Ramos (cell line): ENCODE results near the gene DPYSL5.

Experiments
- in situ Hi-C: fragments of 300-500 bp; cut with MboI; formaldehyde crosslinking; loops from one replicate; pipeline ENCODE4 v1.14.3; 2022; ENCODE audit warnings: low sequenced_read_pairs; ENCODE audit not compliant: unreplicated experiment

The DPYSL5 gene

DNA sequence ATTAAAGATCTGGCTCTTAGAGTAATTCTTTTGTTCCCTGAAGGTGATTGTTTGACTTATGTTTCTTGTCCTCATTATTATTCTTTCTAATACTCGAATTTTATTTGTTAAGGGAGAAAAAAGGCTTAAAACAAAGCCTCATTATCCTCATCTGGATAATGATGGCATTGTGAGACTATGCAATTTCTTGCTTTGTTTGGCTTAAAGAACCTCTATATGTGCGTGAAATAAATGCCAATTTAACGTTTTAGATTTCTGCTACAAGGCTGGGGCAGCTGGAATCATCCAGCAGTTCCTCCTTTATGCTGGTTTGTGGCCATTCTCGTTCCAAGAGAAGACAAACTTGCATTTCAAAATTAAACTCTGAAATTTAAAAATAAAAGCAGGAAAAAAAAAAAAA, 4.9 kb upstream of the DPYSL5 start:
- in situ Hi-C loops = loop anchor here (10.0 kb wide), 1 partner anchor 102 kb away; no protein-coding TSS in a partner anchor

DNA sequence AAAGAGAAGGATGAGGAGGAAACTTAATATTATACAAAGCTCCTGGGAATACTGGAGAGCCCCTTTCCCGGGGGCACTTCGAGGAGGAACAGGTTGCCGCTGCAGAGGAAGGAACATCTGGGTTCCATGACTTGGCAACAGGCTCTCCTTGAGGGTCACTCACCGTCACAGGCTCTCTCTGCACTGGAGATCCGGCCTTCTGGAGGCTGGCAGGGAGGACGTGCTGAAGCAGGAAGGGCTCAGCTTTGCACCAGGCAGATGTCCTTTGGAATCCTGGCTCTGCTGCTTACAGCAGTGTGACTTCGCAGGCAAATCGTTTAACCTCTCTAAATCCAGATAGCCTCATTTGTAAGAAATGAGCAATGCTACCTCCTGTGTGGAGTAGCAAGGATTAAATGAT, 2.9 kb upstream of the DPYSL5 start:
- in situ Hi-C loops = loop anchor here (10.0 kb wide), 1 partner anchor 100 kb away; no protein-coding TSS in a partner anchor

DNA sequence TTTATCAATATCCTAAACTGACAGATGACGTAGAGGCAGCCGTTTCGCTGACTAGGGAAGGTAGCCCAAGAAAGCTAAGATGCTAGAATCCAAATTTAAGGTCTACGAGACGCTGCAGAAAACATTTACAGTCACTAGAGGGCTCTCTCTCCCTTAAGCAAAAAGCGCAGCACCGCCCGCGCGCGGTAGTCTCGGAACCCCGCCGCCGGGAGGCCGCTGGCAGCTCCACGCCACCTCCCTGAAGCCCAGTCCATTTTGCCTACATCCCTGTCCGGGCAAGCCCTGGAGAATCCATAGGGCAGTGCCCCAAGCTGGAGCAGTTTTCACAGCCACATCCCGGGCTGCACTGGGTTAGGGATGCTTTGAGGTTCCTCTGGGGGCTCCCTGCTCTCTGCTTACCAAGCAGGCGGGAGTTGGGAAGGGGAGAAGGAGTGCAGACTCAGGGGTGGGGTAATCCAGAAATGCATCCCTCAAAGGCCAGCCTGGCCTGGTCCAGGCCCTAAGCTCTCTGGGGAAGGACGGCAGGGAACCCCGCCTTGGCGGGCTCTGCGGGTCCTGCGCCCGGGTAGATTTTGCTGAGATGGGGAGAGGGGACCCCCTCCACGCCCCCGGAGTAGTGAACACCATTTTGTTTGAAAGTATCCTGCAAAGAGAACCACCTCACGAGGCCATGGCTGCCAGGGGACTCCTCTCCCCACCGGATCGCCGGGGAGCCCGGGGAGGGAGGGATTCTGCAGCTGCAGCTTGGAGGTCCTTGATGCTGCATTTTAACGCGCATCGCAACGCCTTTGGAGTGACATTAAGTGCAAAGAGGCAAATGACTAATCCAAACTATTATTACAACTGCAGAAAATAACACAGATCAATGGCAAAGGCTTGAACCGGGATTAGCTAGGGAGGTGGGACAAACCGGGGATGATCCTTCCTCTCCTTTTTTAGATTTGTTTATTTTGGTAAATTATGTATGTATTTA, 1.3 kb upstream of the DPYSL5 start:
- in situ Hi-C loops = loop anchor here (10.0 kb wide), 1 partner anchor 98 kb away; no protein-coding TSS in a partner anchor

DNA sequence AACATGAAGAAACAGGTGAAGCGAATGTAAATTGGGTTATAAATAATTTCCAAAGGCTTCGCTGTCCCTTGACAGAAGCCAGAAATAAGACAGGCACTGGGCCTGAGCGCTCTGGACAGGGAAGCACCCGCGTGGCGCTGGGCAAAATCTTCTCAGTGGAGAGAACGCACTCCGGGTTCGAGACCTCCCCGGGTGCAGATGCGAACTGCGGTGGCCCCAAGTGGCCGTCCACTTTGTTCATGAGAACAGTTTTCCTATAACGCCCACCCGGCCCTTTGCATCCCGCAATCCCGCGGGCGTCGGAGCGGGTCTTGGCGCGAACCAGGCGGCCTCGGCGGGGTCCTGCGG, 651 bp upstream of the DPYSL5 start:
- in situ Hi-C loops = loop anchor here (10.0 kb wide), 1 partner anchor 98 kb away; no protein-coding TSS in a partner anchor

DNA sequence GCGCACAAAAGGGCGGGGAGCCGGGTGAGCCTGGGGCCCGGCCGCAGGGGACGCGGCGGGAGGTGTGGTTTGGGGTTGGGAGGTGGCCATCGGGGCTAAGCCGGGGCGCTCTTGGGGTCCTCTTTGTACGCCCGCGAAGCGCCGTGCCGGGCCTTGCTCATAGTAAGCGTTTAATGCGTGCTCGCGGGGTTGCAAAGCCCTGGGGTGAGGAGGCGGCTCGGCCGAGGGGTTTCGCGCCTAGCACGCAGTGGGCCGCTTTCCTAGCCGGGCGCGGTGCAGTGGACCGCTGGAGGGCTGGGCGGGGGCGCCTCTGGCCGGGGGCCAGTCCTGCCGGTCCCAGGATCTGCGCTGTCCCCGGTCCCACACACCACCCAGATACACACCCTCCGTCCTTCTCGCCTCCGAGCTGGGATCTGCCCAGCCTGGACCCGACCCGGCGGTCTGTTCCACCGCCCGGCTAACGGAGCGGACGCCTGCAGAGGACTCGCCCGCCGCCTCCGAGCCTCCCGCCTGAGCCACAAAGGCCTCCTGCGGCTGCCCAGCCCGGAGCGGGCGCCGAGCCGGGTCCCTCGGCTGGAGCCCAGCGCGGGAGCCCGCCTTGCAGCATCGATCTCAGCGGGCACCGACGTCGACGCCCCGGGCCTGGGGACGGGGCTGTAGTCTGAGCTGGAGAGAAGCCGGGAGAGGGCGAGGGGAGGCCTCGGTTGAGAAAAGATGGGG, 564 bp downstream of the DPYSL5 start:
- in situ Hi-C loops = loop anchor here (10.0 kb wide), 1 partner anchor 96 kb away; no protein-coding TSS in a partner anchor

DNA sequence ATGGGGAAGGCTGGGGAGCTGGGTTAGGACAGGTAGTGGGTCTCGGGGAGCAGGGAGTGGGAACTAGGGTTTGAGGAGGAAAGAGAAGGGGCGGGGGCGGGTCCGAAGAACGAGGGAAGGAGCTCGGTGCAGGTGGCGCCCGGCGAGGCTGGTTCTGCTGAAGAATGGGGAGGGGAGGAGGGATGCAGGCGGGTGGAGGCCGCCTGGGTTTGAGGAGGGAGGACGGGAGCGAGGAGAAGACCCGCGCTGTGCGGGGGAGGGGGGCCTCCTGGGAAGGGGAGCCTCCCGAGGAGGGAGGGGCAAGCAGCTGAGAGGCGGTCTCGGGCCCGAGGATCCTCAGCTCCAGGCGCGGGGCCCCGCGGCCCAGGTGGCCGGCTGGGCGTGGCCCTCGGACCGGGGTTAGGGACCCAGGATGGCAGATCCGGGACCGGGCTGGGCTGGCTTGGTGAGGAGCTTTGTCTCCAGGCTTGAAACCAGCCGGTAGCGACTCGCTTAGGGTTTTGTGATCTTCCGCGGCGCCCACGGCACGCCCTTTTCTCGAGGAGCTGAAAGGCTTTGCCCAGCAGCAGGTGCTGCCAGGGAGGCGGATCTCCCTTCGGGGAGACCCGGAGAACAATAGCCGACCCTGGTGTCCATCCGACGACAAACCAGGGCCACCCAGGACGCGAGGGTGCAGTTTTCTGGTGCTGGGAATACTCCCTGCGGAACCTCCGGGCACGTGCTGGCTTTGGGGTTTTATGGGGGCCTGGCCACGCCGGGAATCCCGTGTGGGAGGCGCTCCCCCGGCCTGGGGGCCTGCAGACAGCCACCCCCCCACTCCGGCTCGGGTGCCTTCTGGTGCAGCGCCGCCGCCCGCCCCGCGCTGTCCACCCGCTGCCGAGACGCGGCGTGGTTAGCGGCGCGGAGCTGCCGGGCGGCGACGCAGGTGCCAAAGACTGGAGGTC, 1.4 kb downstream of the DPYSL5 start:
- in situ Hi-C loops = loop anchor here (10.0 kb wide), 1 partner anchor 95 kb away; no protein-coding TSS in a partner anchor

DNA sequence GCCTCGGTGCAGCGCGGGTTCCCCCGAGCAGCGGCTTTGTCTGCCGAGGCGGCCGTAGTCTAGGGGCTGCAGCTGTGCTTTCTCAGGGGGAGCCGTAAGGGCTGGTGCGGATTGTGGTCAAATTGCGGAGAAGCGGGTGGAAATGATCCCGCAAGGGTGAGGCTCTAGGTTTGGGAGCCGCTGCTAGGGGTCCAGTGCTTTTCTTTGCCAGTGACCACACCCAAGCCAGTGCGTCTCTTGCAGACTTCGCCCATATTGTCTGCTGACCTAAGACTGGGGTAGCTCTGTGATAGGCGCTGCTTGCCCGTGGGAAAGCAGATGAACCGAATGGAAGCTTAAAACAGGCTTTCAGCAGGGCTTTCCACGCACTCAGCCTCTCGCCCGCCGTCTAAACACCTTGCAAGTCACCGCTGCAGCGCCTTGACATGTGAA, 2.1 kb downstream of the DPYSL5 start:
- in situ Hi-C loops = loop anchor here (10.0 kb wide), 1 partner anchor 95 kb away; no protein-coding TSS in a partner anchor

DNA sequence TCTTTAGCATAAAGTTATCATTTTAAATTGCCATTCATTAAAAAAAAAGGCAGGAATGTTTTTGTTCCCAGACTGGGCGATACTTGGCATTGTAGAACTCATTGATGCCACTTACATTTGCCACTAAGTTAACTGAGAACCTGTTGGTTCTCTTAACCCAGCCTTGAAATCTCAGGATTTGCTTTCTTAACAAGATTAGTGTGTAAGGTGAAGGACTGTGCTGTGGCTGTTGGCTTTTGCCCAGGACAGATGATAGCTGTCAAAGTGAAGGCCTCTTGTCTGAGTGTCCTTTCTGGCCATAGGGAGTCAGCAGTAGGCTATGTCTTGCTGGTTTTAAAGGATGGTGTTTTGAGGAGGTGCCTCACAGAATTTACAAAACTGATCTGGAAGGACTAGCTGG, 2.6 kb downstream of the DPYSL5 start:
- in situ Hi-C loops = no loop called here

DNA sequence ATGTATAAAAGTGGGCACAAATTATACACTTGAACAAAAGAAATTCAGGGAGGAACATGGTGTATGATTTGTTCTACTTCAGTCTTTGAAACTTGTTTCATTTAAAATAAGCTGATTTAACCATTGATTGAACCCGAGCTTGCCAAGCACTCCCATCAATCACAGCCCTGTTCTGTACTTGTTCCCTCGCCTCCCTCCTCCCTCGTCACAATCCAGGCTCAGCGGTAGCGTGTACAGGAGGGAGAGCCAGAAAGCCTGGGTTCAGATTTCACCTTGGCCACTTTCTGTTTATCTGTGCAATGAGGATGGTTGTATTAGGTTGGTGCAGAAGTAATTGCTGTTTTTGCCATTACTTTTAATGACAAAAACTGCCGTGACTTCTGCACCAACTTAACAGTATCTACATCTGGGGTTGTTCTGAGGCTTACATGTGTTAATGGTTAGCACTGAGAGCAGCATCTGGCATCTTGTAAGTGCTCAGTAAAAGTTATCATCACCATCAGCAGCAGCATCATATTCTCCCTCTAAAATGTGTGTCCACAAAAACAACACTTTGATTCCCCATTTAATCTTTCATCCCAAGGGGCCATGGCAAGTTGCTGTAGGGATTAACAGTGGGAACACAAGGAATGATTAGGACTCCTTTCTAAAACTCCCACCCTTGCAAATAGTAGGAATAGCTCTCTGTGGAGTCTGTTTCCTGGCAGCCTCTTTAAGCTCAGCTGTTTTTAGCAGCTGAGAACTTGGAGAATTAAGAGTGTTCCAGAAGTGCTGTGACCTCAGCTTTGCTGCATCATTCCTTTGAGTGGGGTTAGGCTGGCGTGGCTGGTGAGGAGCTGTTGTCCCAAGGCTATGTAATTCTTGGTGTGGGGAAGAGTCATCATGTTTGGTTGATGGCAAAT, 4.7 kb downstream of the DPYSL5 start:
- in situ Hi-C loops = no loop called here

DNA sequence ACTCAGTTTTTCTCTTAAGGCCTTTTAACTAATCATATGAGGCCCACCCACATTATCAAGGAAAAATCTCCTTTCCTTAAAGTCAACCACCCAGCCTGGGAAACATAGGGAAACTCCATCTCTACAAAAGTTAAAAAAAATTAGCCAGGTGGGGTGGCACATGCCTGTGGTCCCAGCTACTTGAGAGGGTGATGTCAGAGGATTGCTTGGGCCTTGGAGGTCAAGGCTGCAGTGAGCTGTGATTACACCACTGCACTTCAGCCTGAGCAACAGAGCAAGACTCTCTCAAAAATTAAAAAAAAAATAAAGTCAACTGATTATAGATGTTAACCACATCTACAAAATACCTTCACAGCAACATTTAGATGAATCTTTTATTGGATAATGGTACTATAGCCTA, 5.8 kb downstream of the DPYSL5 start:
- in situ Hi-C loops = no loop called here

DNA sequence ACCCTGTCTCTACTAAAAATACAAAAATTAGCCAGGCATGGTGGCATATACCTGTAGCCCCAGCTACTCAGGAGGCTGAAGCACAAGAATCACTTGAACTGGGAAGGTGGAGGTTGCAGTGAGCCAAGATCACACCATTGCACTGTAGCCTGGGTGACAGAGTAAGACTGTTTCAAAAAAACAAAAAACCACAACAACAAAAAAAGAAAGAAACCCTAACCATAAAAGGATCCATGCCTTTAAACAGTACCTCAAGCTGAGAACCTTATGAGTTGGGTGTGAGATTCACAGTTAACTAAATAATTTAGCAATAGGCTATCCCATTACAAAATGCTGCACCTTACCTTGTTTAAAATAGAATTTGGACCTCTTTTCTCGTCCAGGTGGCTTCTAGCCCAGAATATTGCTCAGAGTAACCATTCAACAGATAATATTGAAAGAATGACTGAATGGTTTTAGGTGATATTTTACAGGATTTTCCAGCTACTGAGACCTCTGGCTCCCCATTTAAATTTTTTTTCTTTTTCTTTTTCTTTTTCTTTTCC, 6.4 kb downstream of the DPYSL5 start:
- in situ Hi-C loops = no loop called here

DNA sequence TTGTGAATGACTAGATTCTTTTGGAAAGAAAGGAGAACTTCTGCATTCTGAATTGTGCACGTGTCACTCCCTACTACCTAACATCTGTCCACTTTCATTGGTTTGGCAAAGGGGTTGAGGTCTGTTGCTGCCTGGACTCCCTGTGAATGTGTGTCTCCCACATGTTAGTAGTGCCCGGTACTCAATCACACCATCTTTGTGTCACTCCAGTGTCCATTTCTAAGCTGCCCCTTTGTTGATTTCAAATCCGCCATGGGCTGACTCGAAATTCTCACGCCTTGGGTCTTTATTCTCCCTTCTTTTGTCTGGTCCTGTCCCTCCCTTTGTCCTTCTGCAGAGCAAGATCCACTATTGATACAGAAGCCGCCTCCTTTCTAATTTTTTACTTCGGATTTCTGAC, 7.5 kb downstream of the DPYSL5 start:
- in situ Hi-C loops = no loop called here

DNA sequence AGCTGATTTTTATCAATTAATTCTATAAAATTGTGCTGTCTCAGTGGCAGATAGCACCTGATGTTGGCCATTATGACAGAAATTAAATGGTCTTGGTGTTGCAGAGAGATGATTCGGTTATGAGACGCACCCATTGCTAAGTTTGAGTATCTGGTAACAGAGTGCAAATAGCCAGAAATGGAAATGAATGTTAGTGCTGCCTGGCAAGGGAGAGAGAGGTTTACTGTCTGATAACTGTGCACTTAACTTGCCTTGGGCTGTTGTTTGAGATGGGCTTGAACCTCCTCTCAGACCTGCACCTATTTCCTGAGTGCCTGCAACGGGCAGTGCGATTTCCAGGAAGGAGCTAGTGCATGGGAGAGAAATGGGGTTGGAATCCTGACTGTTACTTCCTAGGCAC, 11.7 kb downstream of the DPYSL5 start:
- in situ Hi-C loops = no loop called here

DNA sequence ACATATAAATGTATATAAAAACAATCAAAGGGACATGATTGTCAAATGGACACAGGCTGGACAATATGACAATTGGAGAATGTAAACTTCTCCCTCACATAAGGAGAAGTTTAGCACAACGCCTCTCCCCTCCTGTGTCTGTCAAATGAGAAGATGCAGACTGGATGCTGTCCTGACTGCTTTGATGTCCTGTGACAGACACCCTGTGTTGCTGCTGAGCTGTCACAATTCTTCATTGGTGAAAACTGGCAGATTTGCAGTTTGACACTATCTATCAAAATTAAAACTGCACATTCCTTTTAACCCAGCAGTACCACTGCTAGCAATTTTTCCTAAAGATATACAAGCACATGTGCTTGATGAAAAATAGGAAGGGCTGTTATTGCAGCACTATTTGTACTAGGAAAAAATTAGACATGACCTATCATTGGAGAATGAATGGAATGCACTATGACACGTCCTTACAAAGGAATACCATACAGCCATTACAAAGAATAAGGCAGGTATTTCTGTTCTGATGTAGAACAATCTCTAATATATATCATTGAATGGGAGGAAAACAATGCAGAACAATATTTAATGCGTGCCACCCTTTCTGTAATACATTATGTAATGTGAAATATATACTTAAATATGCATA, 12.4 kb downstream of the DPYSL5 start:
- in situ Hi-C loops = no loop called here

DNA sequence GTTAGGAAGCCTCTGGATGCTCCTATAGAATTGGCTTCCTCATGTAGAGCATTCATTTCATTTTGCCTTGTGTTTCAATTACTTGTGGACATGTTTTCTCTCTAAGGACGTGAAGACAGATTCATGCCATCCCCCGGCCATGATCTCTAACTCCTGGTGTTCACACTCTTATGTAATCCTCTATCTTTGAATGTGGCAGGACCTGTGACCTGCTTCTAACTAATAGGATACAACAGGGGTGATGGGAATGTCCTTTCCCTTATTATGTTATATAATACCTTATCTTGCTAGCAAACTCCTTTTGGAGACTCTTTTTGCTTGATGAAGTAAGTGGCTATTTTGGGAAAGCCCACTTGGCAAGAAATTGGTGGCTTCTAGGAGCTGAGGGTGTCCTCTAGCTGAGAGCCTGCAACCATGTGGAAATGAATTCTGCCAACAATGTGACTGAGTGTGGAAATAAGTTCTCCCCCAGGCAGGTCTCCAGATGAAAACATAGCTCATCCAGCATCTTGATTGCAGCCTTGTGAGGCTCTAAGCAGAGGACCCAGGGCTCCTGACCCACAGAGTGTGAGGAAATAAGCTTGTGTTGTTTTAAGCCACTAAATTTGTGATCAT, 13.8 kb downstream of the DPYSL5 start:
- in situ Hi-C loops = no loop called here

DNA sequence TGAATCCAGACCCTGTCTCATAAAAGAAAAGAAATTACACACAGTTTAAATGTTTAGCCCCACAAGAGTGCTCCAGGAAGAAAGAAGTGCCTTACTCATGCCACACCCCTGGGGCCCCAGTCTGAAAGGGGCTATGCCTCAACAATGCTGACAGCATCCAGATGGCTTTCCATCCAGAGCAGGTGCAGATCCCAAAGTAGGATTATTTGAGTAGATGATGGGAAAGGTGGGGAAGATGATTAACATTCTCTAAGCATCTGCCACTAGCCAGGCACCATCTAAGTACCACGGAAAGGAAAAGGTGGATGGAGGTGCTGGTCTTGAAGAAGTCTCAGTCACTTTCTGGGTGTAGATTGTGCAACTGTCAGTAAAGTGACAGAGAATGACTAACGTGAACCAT, 16.3 kb downstream of the DPYSL5 start:
- in situ Hi-C loops = no loop called here

DNA sequence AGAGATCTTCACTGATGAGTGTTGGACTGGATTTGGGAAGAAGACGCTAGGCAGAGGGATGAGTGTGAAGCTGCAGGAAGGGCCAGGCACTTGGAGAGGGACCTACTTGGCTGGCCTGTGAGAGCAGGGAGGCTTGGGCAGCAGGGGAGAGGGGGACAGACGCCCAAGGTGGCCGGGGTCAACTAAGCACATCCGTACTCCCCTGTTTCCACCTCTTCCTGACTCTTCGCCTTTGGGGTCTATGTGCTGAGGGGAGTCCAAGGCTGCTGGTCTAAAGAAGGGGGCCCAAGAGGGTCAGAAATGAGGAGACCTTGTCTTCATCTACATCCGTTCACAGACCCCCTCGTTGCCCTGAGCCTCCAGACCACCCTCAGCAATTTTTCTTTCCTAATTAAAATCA, 16.7 kb downstream of the DPYSL5 start:
- in situ Hi-C loops = no loop called here

DNA sequence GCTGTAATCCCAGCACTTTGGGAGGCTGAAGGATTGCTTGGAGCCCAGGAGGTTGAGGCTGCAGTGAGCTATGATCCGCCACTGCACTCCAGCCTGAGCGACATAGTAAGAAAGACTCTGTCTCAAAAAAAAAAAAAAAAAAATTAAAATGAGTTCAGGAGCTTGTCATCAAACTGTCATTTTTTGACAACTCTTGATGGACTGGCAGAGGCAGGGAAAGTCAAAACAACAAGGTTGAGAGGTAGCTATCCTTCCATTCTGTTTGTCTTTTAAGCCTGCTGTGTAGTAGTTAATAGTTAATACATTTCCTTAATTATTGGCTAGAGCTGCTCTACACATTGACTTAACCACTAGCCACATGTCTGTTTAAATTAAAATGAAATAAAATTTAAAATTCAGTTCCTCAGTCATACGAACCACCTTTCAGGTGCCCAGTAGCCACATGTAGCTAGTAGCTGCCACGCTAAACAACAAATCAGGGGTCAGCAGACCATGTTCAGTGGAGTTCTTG, 22.7 kb downstream of the DPYSL5 start:
- in situ Hi-C loops = no loop called here
